ENCODE results near the gene SCRT2. TPM values are rescaled to one million over a fixed set of nuclear protein-coding genes. Genes with fewer than 3 reads are reported as not detected.

Gene SCRT2
- total and polyA plus RNA-seq, 2 of the 4 experiments (the other 2 are of a cell fraction) = not detected

- Histone ChIP-seq H4K5ac (ENCODE audit: low read depth, low read length) (no peak overlapping the region), H2AK5ac (ENCODE audit: low read depth, low read length) (no peak overlapping the region), H2BK5ac (ENCODE audit: low read depth, low read length, poor library complexity, severe bottlenecking) (no peak overlapping the region), H4K8ac (ENCODE audit: low read depth in 2 of 2, low read length in 2 of 2) (no peak overlapping the region), H2BK20ac (ENCODE audit: low read depth, low read length) (no peak overlapping the region), H3K56ac (ENCODE audit: extremely low read depth, insufficient read depth, low read length) (no peak overlapping the region), H3K9ac (ENCODE audit: low read depth, low read length) (no peak overlapping the region), H2BK120ac (ENCODE audit: low read depth, low read length) (no peak overlapping the region), H4K20me1 (ENCODE audit: insufficient read depth, low read length) (no peaks in the 10 kb centered on the region), H3K36me3 (ENCODE audit: control insufficient read depth, insufficient read depth, low read length) (no peaks in the 10 kb centered on the region), H3K4me1 (ENCODE audit: control insufficient read depth, insufficient read depth, low read length) (no peaks in the 10 kb centered on the region), H3K4me2 (ENCODE audit: low read depth, low read length) (no peak overlapping the region), H3K9me3 (ENCODE audit: control insufficient read depth, insufficient read depth, low read length) (no peaks in the 10 kb centered on the region), H3K9me1 (ENCODE audit: insufficient read depth, low read length) (no peaks in the 10 kb centered on the region), H3K27ac (ENCODE audit: insufficient read depth, low read length) (no peak overlapping the region), H3K18ac (ENCODE audit: low read depth, low read length) (no peak overlapping the region), H3K79me1 (ENCODE audit: low read depth in 1 of 2, low read length in 2 of 2) (no peaks in the 10 kb centered on the region), H2AK9ac (replicated peaks; ENCODE audit: low read depth, low read length, poor library complexity) (no peak overlapping the region), H3K27me3 (ENCODE audit: control insufficient read depth, insufficient read depth, low read length) (peaks cover 20% of the 10 kb centered on the region), H3K14ac (replicated peaks; ENCODE audit: low read depth, low read length) (no peak overlapping the region), H3K23ac (ENCODE audit: low read depth, low read length) (no peak overlapping the region), H4K91ac (ENCODE audit: insufficient read depth, low read depth, low read length) (no peak overlapping the region), H3K4ac (ENCODE audit: low read depth, low read length) (no peak overlapping the region), H2AFZ (replicated peaks; ENCODE audit: low read length, poor library complexity) (no peak overlapping the region), H2BK15ac (ENCODE audit: low read depth, low read length) (no peak overlapping the region), H3K4me3 (ENCODE audit: insufficient read depth, low read depth, low read length) (no peak overlapping the region)
- TF ChIP-seq USF2 (IDR thresholded peaks at IDR 0.05; ENCODE audit: low read depth, low read length) = no peak
- TF ChIP-seq POLR2A (IDR thresholded peaks at IDR 0.05; ENCODE audit: low read depth, low read length) = no peak
- TF ChIP-seq MAZ (IDR thresholded peaks at IDR 0.05; ENCODE audit: borderline replicate concordance, low read depth, low read length) = no peak
- TF ChIP-seq RAD21 (IDR thresholded peaks at IDR 0.05; ENCODE audit: low read length) = no peak
- no peak for TF ChIP-seq FOS (IDR thresholded peaks at IDR 0.05; ENCODE audit: low read depth, low read length)
- TF ChIP-seq BHLHE40 (IDR thresholded peaks at IDR 0.05; ENCODE audit: low read depth, low read length) = no peak
- TF ChIP-seq MXI1 (IDR thresholded peaks at IDR 0.05; ENCODE audit: borderline replicate concordance, low read depth, low read length) = no peak
- TF ChIP-seq, protein P1, sequence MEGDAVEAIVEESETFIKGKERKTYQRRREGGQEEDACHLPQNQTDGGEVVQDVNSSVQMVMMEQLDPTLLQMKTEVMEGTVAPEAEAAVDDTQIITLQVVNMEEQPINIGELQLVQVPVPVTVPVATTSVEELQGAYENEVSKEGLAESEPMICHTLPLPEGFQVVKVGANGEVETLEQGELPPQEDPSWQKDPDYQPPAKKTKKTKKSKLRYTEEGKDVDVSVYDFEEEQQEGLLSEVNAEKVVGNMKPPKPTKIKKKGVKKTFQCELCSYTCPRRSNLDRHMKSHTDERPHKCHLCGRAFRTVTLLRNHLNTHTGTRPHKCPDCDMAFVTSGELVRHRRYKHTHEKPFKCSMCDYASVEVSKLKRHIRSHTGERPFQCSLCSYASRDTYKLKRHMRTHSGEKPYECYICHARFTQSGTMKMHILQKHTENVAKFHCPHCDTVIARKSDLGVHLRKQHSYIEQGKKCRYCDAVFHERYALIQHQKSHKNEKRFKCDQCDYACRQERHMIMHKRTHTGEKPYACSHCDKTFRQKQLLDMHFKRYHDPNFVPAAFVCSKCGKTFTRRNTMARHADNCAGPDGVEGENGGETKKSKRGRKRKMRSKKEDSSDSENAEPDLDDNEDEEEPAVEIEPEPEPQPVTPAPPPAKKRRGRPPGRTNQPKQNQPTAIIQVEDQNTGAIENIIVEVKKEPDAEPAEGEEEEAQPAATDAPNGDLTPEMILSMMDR (conservative IDR thresholded peaks at IDR 0.05; ENCODE audit: low read depth, low read length) = no peak
- no peak for TF ChIP-seq RCOR1 (IDR thresholded peaks at IDR 0.05; ENCODE audit: insufficient replicate concordance, low read length)
- TF ChIP-seq CEBPB (IDR thresholded peaks at IDR 0.05; ENCODE audit: low read depth, low read length) = no peak
- TF ChIP-seq SMC3 (IDR thresholded peaks at IDR 0.05; ENCODE audit: low read depth, low read length) = no peak
- no peak for TF ChIP-seq RFX5 (IDR thresholded peaks at IDR 0.05; ENCODE audit: low read depth, low read length)
- no peak for TF ChIP-seq NFE2L2 (IDR thresholded peaks at IDR 0.05; ENCODE audit: low read depth, low read length)
- no peak for TF ChIP-seq ELK1 (IDR thresholded peaks at IDR 0.05; ENCODE audit: borderline replicate concordance, low read depth, low read length)
- no peak for TF ChIP-seq CHD1 (IDR thresholded peaks at IDR 0.05; ENCODE audit: low read depth, low read length)
- TF ChIP-seq MAFK (IDR thresholded peaks at IDR 0.05; ENCODE audit: low read depth, low read length) = no peak
- in situ Hi-C loops (cut with MboI; ENCODE audit: low sequenced_read_pairs) (no loop called here), dilution Hi-C loops (cut with HindIII; ENCODE audit: low sequenced_read_pairs, unreplicated experiment) (no loop called here), intact Hi-C loops (cut with micrococcal nuclease) (no loop called here)
- ChIA-PET CTCF (no interaction called here), POLR2A (ENCODE audit: unreplicated experiment) (no interaction called here)
- DNase-seq (no peak), ATAC-seq (ENCODE audit: low read depth) (no peak)
- no TSS peak for BruUV-seq (replicated peaks)
- 0% methylated on average over 3 of the region's 6 CpGs; no CpG with 5 or more reads in 1 of the 2 experiments for WGBS, 2 experiments (ENCODE audit: extremely low coverage in 2 of 2, insufficient read length in 1 of 2)
Measured at GRCh38 chr20:701401-702129, 26.0 kb upstream of the SCRT2 start.
